Stimulated activated CD8-positive, alpha-beta memory T cell treated with anti-CD3 and anti-CD28 coated beads, Interleukin-7, amount 100 ng/mL, for 4 hours (primary cell): ENCODE measurements around the gene GPC5.
"Not testable (repeated sequence)": the region's sequence is repeated elsewhere in the genome, so short reads cannot be mapped to it uniquely, and the experiment has no call there.

Source experiments
- DNase-seq, 2 donors: peaks; one replicate each; pipeline ENCODE4 v3.0.0-alpha.2; 2020; ENCODE audit warnings: low read depth in 2 of 2

Gene GPC5

GRCh38 chr13:92538164-92538563 lies 1139.7 kb downstream of the GPC5 start:
- DNase-seq, result no peak

- not testable (repeated sequence) for DNase-seq
These were observed 1140.7 kb downstream of the GPC5 start for GRCh38 chr13:92539148-92539547.

DNA sequence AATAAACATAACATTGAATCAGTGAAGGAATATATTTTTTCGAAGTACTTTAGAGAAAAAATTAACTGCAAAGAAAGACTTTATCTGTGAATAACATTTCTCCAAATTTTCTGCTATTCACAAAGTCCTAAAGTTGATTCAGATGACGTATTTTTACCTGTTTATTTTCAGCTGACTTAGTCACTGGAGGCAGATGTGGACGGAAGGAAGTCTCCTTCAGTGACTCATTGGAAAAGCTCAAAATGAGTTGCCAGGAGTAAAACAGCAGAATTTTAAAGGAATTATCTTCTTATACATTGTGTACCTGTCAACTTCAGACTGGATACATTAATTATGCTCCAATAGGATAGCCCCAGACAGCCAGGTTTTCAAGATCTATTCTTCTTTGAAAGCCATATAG lies 1148.8 kb downstream of the GPC5 start:
- no peak for DNase-seq

- no peak for DNase-seq
These were observed 1150.9 kb downstream of the GPC5 start for GRCh38 chr13:92549276-92549675.

DNA sequence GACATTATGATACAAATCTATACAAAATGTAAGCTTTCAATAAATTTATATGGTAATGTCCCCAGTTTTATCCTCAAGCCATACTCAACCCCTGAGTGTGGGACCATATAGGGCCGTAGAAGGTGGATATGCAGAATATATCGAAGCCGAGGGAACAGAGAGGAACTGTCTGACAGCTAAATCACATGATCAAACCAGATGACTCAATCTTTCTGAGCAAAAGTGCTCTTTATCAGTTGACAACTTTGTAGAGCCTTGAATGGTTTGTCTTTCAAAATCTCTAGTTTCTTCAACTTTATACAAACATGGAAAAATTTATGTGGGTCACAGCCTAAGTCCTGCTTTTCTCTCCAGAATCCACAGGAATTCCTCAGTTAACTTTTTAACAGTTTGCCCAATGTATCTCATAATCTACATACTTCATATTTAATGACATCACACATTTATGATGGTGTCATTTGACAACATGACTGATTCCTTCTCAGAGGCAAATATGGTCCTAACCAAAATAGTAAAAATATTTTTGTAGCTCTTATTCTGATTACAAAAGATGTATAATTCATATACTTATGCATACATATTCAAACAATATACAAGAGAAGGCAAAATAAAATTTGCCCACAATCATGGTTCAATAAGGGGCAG lies 1155.2 kb downstream of the GPC5 start:
- DNase-seq, result no peak

DNA sequence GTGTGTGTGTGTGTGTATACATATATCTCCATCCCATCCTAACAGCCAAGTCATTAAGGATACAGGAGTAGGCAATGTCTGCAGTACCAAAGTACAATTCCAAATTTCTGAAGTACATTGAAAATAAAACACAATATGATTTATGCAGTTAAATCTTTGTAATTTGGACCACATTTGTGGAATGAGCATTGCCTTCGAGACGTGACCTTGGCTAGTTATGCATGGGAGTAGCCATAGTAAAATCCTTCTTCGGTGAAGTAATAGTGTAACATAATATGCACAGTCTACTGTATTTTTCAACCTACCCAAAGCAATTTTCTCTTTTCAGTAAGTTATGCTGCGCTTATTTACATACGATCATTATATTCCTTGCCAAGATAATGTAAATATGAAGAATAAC lies 1162.5 kb downstream of the GPC5 start:
- DNase-seq, result no peak

DNA sequence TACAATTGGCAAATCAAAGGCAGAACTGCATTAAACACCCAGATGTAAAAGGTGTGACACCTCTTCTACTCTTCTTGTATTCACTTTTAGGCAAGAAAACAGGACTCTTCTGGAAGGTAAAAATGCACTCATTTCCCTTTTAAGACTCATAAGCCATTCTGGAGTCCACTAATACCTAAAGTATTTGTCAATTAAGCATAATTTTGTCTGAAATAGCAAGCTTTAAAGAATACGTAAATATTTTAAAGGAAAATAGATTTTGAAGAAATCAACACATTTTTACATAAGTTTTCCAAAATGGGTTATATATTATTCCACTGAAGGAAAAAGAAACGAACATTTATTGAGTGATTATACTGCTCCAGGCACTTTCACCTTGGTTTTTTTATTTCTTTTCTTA lies 1166.5 kb downstream of the GPC5 start:
- DNase-seq, result no peak

DNA sequence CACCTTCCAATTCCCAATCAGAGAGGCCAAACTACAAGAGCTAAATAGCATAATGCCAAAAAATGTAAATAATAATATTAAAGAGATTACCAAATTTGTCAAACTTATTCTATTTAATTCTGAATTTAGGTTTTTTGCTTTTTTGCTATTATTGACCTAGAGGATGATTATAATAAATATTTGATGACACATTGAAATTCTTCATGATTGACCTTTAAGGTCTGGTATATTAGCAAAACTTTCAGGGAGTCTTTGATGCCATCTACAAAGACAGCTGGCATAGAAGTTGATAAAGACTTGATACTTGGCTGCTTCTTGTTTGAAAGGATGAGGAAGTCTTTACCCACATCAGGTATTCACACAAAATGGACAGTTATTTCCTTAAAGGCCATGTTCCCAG lies 1168.3 kb downstream of the GPC5 start:
- no peak for DNase-seq

GRCh38 chr13:92572190-92572589 lies 1173.8 kb downstream of the GPC5 start:
- DNase-seq, result no peak

DNA sequence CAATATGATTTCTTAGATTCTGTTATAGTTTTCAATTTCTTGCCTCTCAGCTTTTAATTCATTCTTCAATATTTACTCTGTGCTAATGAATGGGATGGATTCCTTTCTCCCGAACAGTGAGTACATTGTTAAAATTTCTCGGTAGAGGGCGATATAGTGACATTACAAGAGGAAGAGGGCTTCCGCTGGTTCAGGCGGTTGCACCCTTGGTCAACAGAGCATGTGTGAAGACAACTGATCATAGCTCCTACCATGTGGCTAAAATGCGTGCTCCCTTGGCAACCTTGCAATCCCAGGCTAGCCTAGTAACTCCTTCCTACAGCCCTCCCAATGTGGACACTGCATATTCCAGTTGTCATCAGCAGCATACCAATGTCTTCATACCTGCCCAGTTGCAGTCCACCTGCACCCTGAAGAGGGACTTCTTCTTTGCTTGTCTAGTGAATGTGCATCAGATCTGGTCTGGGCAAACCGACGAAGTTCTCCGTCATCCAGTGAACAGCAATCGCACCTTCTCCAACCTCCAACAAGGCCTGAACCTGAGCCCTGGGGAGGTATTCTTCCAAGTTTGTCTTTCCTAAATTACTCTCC lies 1175.1 kb downstream of the GPC5 start:
- DNase-seq, result no peak

- no peak for DNase-seq
These were observed 1176.1 kb downstream of the GPC5 start for GRCh38 chr13:92574499-92574898.

DNA sequence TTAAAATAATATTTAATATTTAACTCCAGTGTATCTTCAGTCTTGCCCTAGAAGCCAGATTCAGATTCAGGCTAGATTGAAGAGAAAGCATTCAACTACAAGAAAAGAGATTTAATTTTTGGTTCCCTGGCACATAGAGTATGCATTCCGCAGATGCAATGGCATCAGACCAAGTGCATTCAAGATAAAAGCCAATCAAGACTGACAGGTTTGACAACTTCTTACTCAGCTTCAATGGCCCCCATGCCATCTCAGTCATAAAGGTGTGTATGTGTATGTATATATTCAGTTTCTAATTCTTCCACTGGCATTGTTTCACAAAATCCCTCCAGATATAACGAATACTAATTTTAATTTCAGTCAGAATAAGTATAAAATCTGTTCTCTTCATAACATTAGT lies 1177.4 kb downstream of the GPC5 start:
- no peak for DNase-seq

- DNase-seq, result no peak
These were observed 1179.9 kb downstream of the GPC5 start for GRCh38 chr13:92578358-92578757.

GRCh38 chr13:92589955-92590354 lies 1191.5 kb downstream of the GPC5 start:
- no peak for DNase-seq

DNA sequence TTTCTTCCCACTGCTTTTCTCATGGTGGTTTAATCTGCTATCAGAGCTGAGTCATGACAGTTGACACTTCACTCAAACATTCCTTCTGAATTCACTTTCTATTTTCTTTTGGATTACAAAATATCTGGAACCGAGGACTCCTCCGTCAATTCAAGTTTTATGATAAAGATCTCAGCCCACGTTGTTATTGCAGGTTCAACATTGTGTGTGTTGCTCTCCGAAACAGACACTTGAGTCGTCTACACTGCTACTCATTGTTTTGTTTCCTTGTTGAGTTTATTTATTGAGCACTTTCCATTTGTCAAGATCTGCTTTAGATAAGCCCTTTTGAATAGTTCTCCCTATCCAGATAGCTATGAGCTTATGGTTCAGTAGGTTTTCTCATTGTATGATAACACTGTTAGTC lies 1192.1 kb downstream of the GPC5 start:
- no peak for DNase-seq

DNA sequence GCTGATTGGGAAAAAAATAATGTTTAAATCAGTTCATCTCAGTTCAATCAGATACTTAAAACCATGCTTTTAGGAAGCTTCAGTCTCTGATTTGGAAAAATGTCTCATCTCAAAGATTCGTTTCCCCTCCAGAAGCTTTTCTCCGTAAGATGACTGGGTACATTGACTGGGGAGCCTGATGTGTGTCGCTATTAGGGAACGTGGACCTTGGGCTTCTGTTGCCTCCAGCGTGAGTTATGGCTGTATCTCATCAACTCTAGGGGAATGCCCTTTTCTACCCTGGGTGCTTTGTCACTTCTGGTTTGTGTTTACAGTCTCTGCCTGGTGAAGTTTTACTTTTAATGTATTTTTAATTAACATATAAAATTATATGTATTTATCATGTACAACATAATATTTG lies 1192.7 kb downstream of the GPC5 start:
- DNase-seq, result no peak

DNA sequence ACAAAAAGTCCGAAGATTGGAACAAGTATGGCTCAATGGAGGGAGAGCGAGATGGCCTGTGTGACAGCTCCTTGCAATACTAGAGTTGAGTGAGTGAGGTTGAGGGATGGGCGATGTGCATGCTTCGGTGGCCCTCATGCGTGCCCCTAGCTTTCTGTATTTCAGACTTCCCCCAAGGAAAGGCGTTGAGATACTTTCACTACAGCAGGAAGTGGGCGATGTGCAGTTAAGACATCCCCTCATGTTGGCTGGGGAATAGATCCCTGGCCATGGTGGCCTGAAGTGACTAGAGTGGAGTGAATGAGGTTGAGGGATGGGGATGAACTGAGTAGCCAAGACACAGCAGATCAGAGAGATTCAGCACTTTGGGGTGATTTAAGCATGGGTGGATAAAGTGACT lies 1194.3 kb downstream of the GPC5 start:
- DNase-seq, result no peak

GRCh38 chr13:92602560-92602959 lies 1204.1 kb downstream of the GPC5 start:
- DNase-seq, result no peak

GRCh38 chr13:92609376-92609775 lies 1211.0 kb downstream of the GPC5 start:
- DNase-seq, result no peak

DNA sequence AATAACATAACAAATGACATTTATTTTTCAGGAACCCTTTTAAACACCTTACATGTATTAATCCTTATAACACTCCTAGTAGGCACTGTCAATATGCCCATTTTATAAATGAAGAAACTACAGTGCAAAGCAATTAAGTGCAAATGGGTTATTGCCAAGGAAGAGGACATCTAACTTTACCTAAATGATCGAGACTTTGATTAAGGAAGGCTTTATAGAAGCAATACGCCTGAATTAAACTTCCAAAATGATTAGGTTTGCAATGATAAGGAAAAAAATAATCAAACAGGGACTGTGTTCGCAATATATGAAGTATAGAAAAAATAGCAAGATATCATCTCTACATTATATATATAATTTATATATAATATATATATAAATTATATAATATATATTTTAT lies 1214.5 kb downstream of the GPC5 start:
- no peak for DNase-seq

DNA sequence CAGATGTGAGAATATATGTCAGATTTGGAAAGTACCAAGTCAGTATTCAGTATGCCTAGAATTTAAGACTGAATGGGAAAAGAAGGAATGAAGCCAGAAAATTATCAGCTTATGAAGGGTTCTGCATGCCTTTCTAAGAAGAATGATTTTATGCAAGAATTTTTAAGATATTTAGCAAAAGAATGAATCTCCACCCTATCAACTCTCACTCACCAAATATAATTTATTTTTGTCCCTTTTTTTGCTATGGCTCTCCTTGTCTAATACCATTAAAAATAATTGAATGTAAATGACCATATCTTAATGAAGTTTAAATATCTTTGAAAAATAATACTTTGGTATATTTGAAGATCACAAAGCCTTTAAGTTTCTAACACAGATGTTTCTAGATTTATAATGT lies 1215.5 kb downstream of the GPC5 start:
- DNase-seq, result no peak

DNA sequence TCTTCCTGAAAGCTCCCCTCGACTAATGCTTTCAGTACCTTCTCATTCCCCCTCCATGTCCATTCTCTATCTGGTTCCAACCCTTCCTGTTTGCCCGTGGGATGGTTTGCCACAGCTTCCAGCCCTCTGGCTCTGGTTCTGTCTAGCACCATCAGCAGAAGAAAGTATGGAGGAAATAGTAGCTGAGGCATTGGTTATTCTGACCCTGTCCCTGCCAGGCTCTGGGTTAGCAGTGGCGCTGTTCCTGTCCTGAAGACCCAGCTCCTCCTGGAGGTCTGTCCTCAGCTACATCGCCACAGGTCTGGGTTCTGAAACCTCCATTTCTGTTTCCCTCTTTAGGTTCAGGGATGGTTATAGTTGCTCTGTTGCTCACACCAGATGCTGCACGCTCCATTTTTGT lies 1223.6 kb downstream of the GPC5 start:
- DNase-seq, result no peak

- DNase-seq, result no peak
These were observed 1224.5 kb downstream of the GPC5 start for GRCh38 chr13:92622905-92623304.

GRCh38 chr13:92626274-92626673 lies 1227.9 kb downstream of the GPC5 start:
- DNase-seq, result no peak
